ENCODE data around the gene CCR2.

DNA sequence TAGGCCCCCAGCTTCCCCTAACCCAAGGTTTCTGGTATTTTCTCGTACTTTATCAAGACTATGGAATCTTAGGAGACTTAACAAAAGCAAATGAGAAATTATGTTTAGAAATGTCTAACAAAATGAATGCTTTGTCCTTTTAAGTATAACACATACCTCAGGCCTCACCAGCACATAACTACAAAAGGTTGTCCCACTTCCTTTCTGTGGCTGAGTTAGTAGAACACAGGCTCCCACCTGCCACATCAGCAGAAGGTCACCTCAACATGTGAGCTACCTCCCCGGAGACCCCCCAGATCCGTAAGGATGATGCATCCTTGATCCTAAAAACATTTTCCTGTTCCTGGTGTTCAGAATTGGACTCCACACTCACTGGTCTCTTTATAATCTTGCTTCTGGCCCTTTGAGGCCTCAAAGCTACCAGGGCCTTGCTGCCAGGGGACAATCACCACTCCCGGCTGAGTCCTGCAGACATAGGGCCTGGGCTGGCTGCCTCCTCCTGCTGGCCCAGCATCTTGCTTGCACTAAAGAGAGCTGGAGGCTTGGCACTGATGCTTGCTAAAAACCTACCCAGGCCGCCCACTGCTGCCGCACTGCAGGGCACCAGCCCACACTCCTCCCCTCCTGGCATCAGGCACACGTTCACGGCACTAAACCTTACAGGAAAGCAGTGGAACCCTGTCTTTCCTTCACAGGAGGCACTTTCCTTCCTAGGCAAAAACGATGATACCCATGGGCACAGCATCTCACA, 56.0 kb downstream of the CCR2 start:
- no peak for TF ChIP-seq POLR2AphosphoS5 (IDR thresholded peaks at IDR 0.05; ENCODE audit: insufficient read depth in 1 of 2, low read depth in 1 of 2)
- TF ChIP-seq, protein P1, sequence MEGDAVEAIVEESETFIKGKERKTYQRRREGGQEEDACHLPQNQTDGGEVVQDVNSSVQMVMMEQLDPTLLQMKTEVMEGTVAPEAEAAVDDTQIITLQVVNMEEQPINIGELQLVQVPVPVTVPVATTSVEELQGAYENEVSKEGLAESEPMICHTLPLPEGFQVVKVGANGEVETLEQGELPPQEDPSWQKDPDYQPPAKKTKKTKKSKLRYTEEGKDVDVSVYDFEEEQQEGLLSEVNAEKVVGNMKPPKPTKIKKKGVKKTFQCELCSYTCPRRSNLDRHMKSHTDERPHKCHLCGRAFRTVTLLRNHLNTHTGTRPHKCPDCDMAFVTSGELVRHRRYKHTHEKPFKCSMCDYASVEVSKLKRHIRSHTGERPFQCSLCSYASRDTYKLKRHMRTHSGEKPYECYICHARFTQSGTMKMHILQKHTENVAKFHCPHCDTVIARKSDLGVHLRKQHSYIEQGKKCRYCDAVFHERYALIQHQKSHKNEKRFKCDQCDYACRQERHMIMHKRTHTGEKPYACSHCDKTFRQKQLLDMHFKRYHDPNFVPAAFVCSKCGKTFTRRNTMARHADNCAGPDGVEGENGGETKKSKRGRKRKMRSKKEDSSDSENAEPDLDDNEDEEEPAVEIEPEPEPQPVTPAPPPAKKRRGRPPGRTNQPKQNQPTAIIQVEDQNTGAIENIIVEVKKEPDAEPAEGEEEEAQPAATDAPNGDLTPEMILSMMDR (IDR thresholded peaks at IDR 0.05), result no peak
